ENCODE results near the gene PSMD14. TPM values are rescaled to one million over a fixed set of nuclear protein-coding genes. Genes with fewer than 3 reads are reported as not detected.

Gene PSMD14
- total RNA-seq, 4 donors from 2014 or later: 29.9 to 59.2 (median 36.1) TPM

DNA sequence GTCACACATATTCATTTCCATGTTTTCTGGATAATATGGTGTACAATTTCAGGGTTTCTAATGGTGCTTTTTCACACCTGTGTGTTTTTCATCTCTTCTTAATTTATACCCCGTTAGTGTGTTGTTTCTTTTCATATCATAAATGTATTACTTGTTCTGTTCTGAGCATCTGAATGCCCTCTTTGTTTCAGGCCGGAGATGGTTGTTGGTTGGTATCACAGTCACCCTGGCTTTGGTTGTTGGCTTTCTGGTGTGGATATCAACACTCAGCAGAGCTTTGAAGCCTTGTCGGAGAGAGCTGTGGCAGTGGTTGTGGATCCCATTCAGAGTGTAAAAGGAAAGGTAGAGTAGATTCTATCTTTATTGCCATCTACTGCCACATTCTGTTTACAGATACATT, 62.8 kb downstream of the PSMD14 start:
- TF ChIP-seq, protein P1, sequence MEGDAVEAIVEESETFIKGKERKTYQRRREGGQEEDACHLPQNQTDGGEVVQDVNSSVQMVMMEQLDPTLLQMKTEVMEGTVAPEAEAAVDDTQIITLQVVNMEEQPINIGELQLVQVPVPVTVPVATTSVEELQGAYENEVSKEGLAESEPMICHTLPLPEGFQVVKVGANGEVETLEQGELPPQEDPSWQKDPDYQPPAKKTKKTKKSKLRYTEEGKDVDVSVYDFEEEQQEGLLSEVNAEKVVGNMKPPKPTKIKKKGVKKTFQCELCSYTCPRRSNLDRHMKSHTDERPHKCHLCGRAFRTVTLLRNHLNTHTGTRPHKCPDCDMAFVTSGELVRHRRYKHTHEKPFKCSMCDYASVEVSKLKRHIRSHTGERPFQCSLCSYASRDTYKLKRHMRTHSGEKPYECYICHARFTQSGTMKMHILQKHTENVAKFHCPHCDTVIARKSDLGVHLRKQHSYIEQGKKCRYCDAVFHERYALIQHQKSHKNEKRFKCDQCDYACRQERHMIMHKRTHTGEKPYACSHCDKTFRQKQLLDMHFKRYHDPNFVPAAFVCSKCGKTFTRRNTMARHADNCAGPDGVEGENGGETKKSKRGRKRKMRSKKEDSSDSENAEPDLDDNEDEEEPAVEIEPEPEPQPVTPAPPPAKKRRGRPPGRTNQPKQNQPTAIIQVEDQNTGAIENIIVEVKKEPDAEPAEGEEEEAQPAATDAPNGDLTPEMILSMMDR (IDR thresholded peaks at IDR 0.05): no peak
- DNase-seq (ENCODE audit: low spot score) (no peak), ATAC-seq (ENCODE audit: low FRiP score) (no peak)

GRCh38 chr2:161371869-161372268, 63.6 kb downstream of the PSMD14 start:
- ATAC-seq (ENCODE audit: low FRiP score) (no peak), DNase-seq (ENCODE audit: low spot score) (no peak)
- TF ChIP-seq, protein P1 (IDR thresholded peaks at IDR 0.05): no peak

DNA sequence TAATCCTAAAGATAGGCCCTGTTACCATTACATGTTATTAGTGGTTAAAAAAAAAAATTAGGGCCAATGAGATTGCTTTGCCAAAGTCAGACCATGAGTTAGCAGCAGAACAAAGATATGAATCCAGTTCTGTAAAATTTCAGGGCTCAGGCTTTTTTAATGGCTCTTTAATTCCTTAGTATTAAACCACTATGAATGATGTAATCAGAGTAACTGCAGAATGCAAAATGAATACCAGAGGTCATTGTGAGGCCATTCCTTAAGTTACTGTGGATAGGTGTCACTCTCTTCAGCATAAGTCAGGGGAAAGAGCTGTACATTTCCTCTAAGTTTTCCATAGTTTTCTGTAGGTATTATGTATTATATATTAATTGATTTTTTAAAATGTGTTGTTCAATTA, 65.7 kb downstream of the PSMD14 start:
- DNase-seq (ENCODE audit: low spot score) (no peak), ATAC-seq (ENCODE audit: low FRiP score) (no peak)
- TF ChIP-seq, protein P1 (IDR thresholded peaks at IDR 0.05): no peak

GRCh38 chr2:161374446-161374845, 66.2 kb downstream of the PSMD14 start:
- DNase-seq (ENCODE audit: low spot score) (no peak), ATAC-seq (ENCODE audit: low FRiP score) (no peak)
- TF ChIP-seq, protein P1 (IDR thresholded peaks at IDR 0.05): no peak

DNA sequence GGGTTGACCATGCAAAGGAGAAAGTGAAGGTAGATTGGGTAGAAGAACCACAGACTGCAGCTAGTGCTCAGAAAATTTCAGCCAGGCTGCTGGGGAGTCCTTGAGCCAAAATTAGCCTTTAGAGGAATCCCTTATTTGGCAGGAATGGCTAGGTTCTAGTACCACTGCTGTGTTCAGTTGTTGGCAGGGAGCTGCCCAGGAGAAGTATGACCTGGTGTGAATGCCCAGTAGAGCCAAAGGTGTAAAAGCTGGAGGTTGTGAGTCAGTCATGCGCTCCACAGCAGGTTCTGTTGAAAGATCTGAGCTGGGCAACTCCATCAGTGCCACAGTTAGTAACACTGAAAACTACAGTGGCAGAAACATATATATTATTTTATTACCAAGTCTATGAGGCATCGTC, 71.5 kb downstream of the PSMD14 start:
- DNase-seq (ENCODE audit: low spot score) (no peak), ATAC-seq (ENCODE audit: low FRiP score) (no peak)
- TF ChIP-seq, protein P1 (IDR thresholded peaks at IDR 0.05): no peak

GRCh38 chr2:161381546-161381945, 73.3 kb downstream of the PSMD14 start:
- DNase-seq (ENCODE audit: low spot score) (no peak), ATAC-seq (ENCODE audit: low FRiP score) (no peak)
- TF ChIP-seq, protein P1 (IDR thresholded peaks at IDR 0.05): no peak

DNA sequence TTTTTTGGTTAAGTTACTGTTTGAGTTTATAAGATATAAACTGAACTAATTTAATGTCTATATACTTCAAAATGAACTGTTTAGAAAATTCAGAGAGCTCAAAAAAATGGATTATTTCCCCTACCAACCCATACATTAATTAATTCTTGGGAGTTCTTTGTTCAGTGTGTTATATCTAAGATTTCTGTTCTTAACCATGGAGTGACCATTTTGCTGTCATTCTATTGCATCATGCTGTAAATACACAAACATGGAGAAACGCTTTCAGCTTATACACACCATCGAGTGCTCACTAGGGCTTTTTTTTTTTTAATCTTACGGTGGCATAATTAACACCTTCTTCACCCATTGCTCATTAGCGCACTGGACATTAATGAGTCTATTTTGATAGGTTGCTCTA, 74.5 kb downstream of the PSMD14 start:
- TF ChIP-seq, protein P1 (IDR thresholded peaks at IDR 0.05): no peak
- no peak for ATAC-seq (ENCODE audit: low FRiP score)
- DNase-seq (ENCODE audit: low spot score): no peak
